Ovary (tissue), 9 donors: ENCODE data around the gene IL17RA. TPM values are rescaled to one million over a fixed set of nuclear protein-coding genes. Genes with fewer than 3 reads are reported as not detected.

ENCODE experiments used
- DNase-seq, 5 donors: peaks; one replicate each; pipeline ENCODE4 v3.0.0-alpha.2; 2019 to 2020
- H3K27ac ChIP-seq, 2 donors: fragments of 200-600 bp; one replicate each; pipeline versions ENCODE4 v1.5.1 to v1.8.0; 2019 to 2022
- H3K27me3 ChIP-seq: fragments of 200-600 bp; one replicate; pipeline ENCODE4 v1.8.0; 2022
- H3K36me3 ChIP-seq: fragments of 200-600 bp; sonication (generic); one replicate; pipeline ENCODE4 v1.5.1; 2019
- H3K4me1 ChIP-seq: one replicate; pipeline ENCODE4 v1.8.1; 2013; ENCODE audit warnings: mild to moderate bottlenecking, moderate library complexity; ENCODE audit not compliant: insufficient read depth
- H3K4me3 ChIP-seq: fragments of 200-600 bp; sonication (generic); one replicate; pipeline ENCODE4 v1.5.1; 2017
- H3K9me3 ChIP-seq, 2 donors: fragments of 200-600 bp in 1 of 2; sonication (generic) in 1 of 2; one replicate each; pipeline versions ENCODE4 v1.5.1 to v1.8.1; 2013 to 2019; ENCODE audit warnings: mild to moderate bottlenecking in 1 of 2, moderate library complexity in 1 of 2
- EP300 ChIP-seq: sonication (generic); formaldehyde crosslinking; IDR thresholded peaks from one replicate; pipeline ENCODE4 v1.6.1; 2017; ENCODE audit warnings: antibody characterized with exemption
- POLR2A ChIP-seq: fragments of 450-650 bp; IDR thresholded peaks from one replicate; pipeline ENCODE4 v1.6.1; 2017; ENCODE audit warnings: antibody characterized with exemption, mild to moderate bottlenecking, moderate library complexity
- WGBS, 3 donors: extraction: QIAGEN DNeasy Blood & Tissue Kit in 1 of 3; methylation state at CpG; one replicate each; pipeline versions ENCODE4 v1.1.5 to v1.1.7; 2013 to 2017; 5-methylcytosine and 5-hydroxymethylcytosine counted together
- intact Hi-C, 4 donors: fragments of 100-400 bp; cut with DNase I; formaldehyde crosslinking; loops; one replicate each; pipeline versions ENCODE4 v1.11.0 to v1.15.1; 2022 to 2023
- polyA plus RNA-seq, 2 donors: library from polyadenylated mRNA; stranded (reverse); fragments of 200-250 nt in 1 of 2; fragments of 350-450 nt in 1 of 2; fragmentation: Illumina TruSeq in 1 of 2; extraction: RNeasy Lipid Tissue Mini Kit (QIAGEN cat#74804) in 1 of 2; gene quantifications; one replicate each; pipeline ENCODE4 v1.2.3, GENCODE V29; 2013 to 2014
- total RNA-seq, 7 donors: library from RNA; depleted of rRNA in 2 of 7; stranded (reverse); fragments of >200 nt in 2 of 7; fragmentation: NEBNext Ultra II Directional in 3 of 7; extraction: Animal tissue kit (Norgen Biotek cat#: 25700) in 3 of 7; gene quantifications; one replicate each; pipeline versions ENCODE4 v1.1.0 to v1.2.4, GENCODE V29; 2016 to 2023
- TF ChIP-seq, protein P1 (sequence below), 3 donors: fragments of 450-650 bp in 2 of 3; fragments of 200-600 bp in 1 of 3; IDR thresholded peaks; one replicate each; pipeline versions ENCODE4 v1.5.1 to v1.8.0; 2016 to 2022; ENCODE audit warnings: antibody characterized with exemption in 3 of 3, mild to moderate bottlenecking in 1 of 3
- donor health status: DM: no; HTN: no; CAD: no; lungs with moderate emphysema.
- donor health status: DM: no; HTN: no; CAD: no.
- donor health status: Bipolar disorder and iron deficiency.
- donor health status: DM: yes; HTN: yes; CAD: no.
- donor health status: DM: no; HTN: no; CAD: no.
- donor health status: DM: yes; HTN: yes; CAD: no.

The IL17RA gene
- total and polyA plus RNA-seq, 9 donors, result 6.4 to 18.1 (median 13.1) TPM

DNA sequence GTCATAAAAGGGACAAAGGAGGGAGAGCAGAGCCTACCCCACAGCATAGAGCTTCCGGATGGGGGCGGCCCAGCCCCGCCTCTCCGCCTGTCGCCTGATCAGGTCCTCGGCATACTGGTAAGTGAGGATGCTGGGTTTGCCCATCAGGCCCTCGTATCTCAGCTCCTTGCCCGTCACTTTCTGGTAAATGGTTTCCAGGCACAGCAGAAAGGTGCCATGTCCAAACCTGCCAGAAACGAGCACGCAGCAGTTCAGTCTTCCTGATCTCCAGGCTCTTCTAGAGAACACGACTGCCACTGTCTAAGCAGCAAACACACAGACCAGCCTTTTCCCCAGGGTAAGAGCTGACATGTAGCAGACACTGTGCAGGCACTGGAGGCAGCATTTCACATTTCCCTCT is 53.7 kb downstream of the IL17RA start:
- intact Hi-C loops, result no loop called here
- 86% methylated on average over 11 of the region's 11 CpGs for WGBS, 3 donors
- no peaks in the 10 kb centered on the region for H3K4me1 ChIP-seq
- no peaks in the 10 kb centered on the region for H3K27me3 ChIP-seq
- no peaks in the 10 kb centered on the region for H3K9me3 ChIP-seq
- no peaks in the 10 kb centered on the region for H3K36me3 ChIP-seq
- TF ChIP-seq, protein P1, sequence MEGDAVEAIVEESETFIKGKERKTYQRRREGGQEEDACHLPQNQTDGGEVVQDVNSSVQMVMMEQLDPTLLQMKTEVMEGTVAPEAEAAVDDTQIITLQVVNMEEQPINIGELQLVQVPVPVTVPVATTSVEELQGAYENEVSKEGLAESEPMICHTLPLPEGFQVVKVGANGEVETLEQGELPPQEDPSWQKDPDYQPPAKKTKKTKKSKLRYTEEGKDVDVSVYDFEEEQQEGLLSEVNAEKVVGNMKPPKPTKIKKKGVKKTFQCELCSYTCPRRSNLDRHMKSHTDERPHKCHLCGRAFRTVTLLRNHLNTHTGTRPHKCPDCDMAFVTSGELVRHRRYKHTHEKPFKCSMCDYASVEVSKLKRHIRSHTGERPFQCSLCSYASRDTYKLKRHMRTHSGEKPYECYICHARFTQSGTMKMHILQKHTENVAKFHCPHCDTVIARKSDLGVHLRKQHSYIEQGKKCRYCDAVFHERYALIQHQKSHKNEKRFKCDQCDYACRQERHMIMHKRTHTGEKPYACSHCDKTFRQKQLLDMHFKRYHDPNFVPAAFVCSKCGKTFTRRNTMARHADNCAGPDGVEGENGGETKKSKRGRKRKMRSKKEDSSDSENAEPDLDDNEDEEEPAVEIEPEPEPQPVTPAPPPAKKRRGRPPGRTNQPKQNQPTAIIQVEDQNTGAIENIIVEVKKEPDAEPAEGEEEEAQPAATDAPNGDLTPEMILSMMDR (IDR thresholded peaks at IDR 0.05), result no peak
- TF ChIP-seq POLR2A, result no peak
- no peak for TF ChIP-seq EP300
- H3K4me3 ChIP-seq, result no peak overlapping the region
- no peak for DNase-seq
- no peak overlapping the region for H3K27ac ChIP-seq

DNA sequence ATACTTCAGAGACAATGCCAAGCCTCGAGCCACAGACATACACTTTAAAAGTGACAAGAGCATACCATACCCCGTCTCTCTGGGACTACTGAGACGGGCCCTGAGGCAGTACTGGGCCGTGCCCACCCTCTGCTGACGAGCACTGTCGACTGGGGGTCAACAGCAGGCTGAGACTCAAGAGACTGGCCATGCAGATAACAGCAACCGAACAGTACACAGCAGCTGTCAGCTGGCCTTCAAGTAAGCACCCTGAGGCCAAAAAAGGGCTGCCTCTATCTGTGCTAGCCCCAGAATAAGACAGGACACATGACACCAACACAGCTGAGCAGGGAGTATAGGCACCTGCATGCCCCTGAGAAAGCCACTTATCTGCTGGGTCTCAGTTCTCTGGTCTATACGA is 55.2 kb downstream of the IL17RA start:
- Histone ChIP-seq H3K4me3 (no peak overlapping the region), H3K27me3 (no peaks in the 10 kb centered on the region), H3K27ac (no peak overlapping the region), H3K4me1 (no peaks in the 10 kb centered on the region), H3K36me3 (no peaks in the 10 kb centered on the region), H3K9me3 (no peaks in the 10 kb centered on the region)
- no peak for DNase-seq
- intact Hi-C loops, result no loop called here
- WGBS, 3 donors, result 69 to 85% (median 73%) methylated on average over 8 of the region's 8 CpGs
- TF ChIP-seq EP300 (no peak), POLR2A (no peak)
- TF ChIP-seq, protein P1 (IDR thresholded peaks at IDR 0.05), result no peak

DNA sequence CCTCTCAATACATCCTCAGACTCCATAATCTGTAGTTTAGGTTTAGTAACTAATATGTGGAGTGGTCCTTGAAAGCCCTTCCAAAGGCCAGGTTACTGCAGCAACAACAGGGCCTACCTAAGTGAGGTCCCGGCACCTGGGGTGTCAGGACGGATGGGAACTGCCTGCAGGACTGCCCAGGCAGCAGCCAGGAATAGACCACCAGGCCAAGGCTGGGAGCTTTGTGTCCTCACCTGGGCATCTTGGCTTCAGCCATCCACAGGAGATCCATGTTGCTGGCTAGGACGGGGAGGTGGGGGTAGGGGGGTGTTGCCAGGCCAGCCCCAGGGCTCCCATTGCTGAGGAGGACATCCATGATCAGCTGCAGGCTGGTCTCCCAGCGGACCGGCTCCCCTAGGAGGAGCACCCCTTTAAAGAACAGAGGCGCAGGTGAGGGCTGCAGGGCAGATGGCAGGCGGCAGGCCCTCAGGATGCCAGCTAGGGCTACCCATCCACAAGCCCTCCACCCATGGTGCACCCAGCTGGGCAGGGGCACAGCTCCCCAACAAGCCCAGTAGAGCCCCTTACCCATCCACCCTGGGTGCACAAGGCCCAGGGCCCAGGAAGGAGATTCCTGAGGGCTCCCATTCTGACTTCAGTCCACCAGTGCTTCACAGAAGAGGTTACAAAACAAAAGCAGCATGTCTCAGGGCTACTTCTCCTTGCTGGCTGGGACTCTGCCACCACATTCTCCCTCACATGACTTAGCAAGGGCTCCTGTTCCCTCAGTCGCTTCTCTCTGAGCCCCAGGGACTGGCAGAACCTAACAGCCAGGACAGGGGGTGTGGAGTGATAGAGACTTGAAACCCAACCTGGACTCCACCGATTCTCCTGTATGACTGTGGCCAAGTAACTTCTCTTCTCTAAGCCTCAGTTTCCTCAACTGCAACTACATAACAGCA is 56.3 kb downstream of the IL17RA start:
- WGBS, 3 donors, result 94 to 96% (median 94%) methylated on average over 9 of the region's 9 CpGs
- Histone ChIP-seq H3K4me1 (no peaks in the 10 kb centered on the region), H3K27ac (no peak overlapping the region), H3K27me3 (no peaks in the 10 kb centered on the region), H3K4me3 (no peak overlapping the region), H3K9me3 (no peaks in the 10 kb centered on the region), H3K36me3 (no peaks in the 10 kb centered on the region)
- DNase-seq, result no peak
- intact Hi-C loops, result no loop called here
- TF ChIP-seq POLR2A (no peak), EP300 (no peak)
- TF ChIP-seq, protein P1 (IDR thresholded peaks at IDR 0.05), result no peak

DNA sequence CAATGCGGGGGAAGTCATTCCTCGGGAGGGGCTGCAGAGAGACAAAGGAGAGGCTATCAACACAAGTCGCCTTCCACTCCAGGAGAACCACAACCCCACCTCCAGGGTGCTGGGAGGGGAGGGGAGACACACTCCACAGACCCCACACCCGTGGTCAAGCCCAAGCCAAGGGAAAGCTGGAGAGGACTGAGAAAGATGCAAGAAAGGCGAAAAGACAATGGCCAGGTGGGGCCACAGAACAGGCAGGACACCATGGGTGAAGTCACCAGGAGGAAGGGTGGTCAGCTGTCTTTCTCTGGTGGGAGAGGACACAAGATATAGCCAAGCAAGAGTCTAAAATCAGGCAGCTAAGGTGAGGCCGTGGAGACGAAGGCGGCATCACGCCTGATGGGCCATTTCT is 58.3 kb downstream of the IL17RA start:
- no peaks in the 10 kb centered on the region for H3K4me1 ChIP-seq
- H3K4me3 ChIP-seq, result no peak overlapping the region
- TF ChIP-seq POLR2A, result no peak
- no peak for TF ChIP-seq EP300
- H3K9me3 ChIP-seq, result no peaks in the 10 kb centered on the region
- intact Hi-C loops, result no loop called here
- WGBS, 3 donors, result 88 to 91% (median 90%) methylated on average over 9 of the region's 9 CpGs
- H3K27me3 ChIP-seq, result no peaks in the 10 kb centered on the region
- no peak overlapping the region for H3K27ac ChIP-seq
- H3K36me3 ChIP-seq, result no peaks in the 10 kb centered on the region
- DNase-seq, result no peak

DNA sequence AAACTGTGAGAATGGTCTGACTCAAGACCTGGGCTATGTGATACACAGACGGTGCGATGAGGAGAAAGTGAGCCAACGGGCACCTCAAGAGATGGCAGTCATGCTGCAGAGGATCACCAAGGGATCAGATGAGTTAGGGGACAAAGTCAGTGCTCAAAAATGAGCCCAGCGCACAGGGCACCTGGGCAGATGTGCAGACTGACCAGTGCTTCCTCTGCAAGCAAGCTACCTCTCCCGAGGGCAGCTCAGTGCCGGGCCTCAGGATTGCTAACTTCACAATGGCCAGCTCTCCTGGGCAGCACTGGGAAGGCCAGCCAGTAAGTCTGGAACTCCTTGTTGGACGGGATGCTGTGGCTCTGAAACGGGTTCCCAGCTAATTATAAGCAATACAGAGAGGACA is 59.0 kb downstream of the IL17RA start:
- Histone ChIP-seq H3K4me3 (no peak overlapping the region), H3K27me3 (no peaks in the 10 kb centered on the region), H3K36me3 (no peaks in the 10 kb centered on the region), H3K27ac (no peak overlapping the region), H3K9me3 (no peaks in the 10 kb centered on the region), H3K4me1 (no peaks in the 10 kb centered on the region)
- TF ChIP-seq, protein P1 (IDR thresholded peaks at IDR 0.05), result no peak
- TF ChIP-seq EP300, result no peak
- no peak for TF ChIP-seq POLR2A
- DNase-seq, result no peak
- intact Hi-C loops, result no loop called here
- WGBS, 3 donors, result 84 to 90% (median 87%) methylated on average over 8 of the region's 8 CpGs
